Activated T-cell treated with anti-CD3 and anti-CD28 coated beads for 4 hours (primary cell): ENCODE data around the gene ZNF682.
"Not testable (repeated sequence)": the region's sequence is repeated elsewhere in the genome, so short reads cannot be mapped to it uniquely, and the experiment has no call there.

Source experiments
- DNase-seq: peaks from one replicate; pipeline ENCODE4 v3.0.0-alpha.2; 2020

ZNF682 gene

GRCh38 chr19:19966862-19967261, 72.4 kb downstream of the ZNF682 start:
- DNase-seq, result no peak

GRCh38 chr19:19966126-19966525, 73.2 kb downstream of the ZNF682 start:
- not testable (repeated sequence) for DNase-seq

GRCh38 chr19:19964416-19964815, 74.9 kb downstream of the ZNF682 start:
- DNase-seq, result no peak

GRCh38 chr19:19959151-19959799, 80.0 kb downstream of the ZNF682 start:
- DNase-seq, result peak; percentile 46

DNA sequence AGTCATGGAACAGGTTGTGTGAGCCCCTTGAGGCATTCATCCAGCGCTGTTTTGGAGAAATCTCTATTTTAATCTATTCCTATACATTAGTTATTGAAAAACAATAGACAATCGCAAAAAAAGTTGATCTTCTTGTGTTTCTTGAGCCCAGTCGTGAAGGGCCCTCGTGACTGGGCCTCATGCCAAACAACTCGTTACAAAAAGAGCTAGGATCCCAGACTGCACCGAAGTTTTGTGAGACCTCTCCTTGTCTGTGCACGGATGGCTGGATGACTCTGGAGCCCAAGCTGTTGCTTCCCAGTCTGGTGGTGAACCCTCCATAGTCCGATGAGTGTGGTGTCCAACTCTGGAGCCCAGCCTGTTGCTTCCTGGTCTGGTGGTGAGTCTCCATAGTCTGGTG, 81.5 kb downstream of the ZNF682 start:
- not testable (repeated sequence) for DNase-seq

- DNase-seq, result no peak
Observed at GRCh38 chr19:19956434-19957075, 82.8 kb downstream of the ZNF682 start.

- no peak for DNase-seq
Observed at GRCh38 chr19:19955208-19955607, 84.1 kb downstream of the ZNF682 start.
